BJ (cell line): ENCODE data around the gene LRMDA. TPM values are rescaled to one million over a fixed set of nuclear protein-coding genes. Genes with fewer than 3 reads are reported as not detected.

Experiments
- CTCF ChIA-PET: fragments of 350-600 bp; formaldehyde crosslinking; extraction: SDS; loops from one replicate; lab custom pipeline; 2021; ENCODE audit warnings: antibody characterized with exemption, inconsistent platforms; lab: Yijun Ruan, JAX
- POLR2A ChIA-PET: fragments of 300-600 bp; sonication (Branson Sonifier 250); formaldehyde crosslinking; extraction: SDS; loops from one replicate; lab custom pipeline; 2021; ENCODE audit warnings: antibody characterized with exemption; lab: Charles Lee
- DNase-seq: peaks from one replicate; pipeline ENCODE4 v3.0.0-alpha.2; 2011; ENCODE audit warnings: low read depth
- H3K27me3 ChIP-seq: 2 replicates; pipeline ENCODE4 v1.6.0; 2011; ENCODE audit warnings: low read length; ENCODE audit not compliant: control insufficient read depth, insufficient read depth
- H3K36me3 ChIP-seq: 2 replicates; pipeline ENCODE4 v1.5.1; 2011; ENCODE audit warnings: low read length; ENCODE audit not compliant: control insufficient read depth, insufficient read depth
- H3K4me3 ChIP-seq: 2 replicates; pipeline ENCODE4 v1.5.1; 2011; ENCODE audit warnings: low read depth, mild to moderate bottlenecking, control low read depth, low read length
- CTCF ChIP-seq: IDR thresholded peaks from 2 replicates; pipeline ENCODE4 v1.5.1; 2011; ENCODE audit warnings: low read depth, mild to moderate bottlenecking, control low read depth, inconsistent platforms, low read length, moderate library complexity; ENCODE audit not compliant: insufficient read depth
- polyA plus RNA-seq: library from polyadenylated mRNA; depleted of rRNA; stranded (reverse); fragments of >200 nt; gene quantifications from 2 replicates; pipeline ENCODE4 v1.2.3, GENCODE V29; 2011

LRMDA gene
- polyA plus RNA-seq, 1 experiment: not detected

- Histone ChIP-seq H3K27me3 (no peaks in the 10 kb centered on the region), H3K36me3 (no peaks in the 10 kb centered on the region), H3K4me3 (no peak overlapping the region)
- no peak for TF ChIP-seq CTCF
- ChIA-PET CTCF (no interaction called here), POLR2A (no interaction called here)
- no peak for DNase-seq
These were observed 319.8 kb downstream of the LRMDA start for GRCh38 chr10:75751232-75751631.

- no peak for TF ChIP-seq CTCF
- no peak for DNase-seq
- Histone ChIP-seq H3K36me3 (no peaks in the 10 kb centered on the region), H3K27me3 (no peaks in the 10 kb centered on the region), H3K4me3 (no peak overlapping the region)
- POLR2A ChIA-PET: no interaction called here
- CTCF ChIA-PET: no interaction called here
These were observed 322.2 kb downstream of the LRMDA start for GRCh38 chr10:75753621-75754020.

GRCh38 chr10:75754096-75754831 is 322.8 kb downstream of the LRMDA start:
- no peaks in the 10 kb centered on the region for H3K36me3 ChIP-seq
- ChIA-PET CTCF (no interaction called here), POLR2A (no interaction called here)
- no peak overlapping the region for H3K4me3 ChIP-seq
- no peak for TF ChIP-seq CTCF
- DNase-seq: no peak
- no peaks in the 10 kb centered on the region for H3K27me3 ChIP-seq

GRCh38 chr10:75755528-75755927 is 324.1 kb downstream of the LRMDA start:
- Histone ChIP-seq H3K4me3 (no peak overlapping the region), H3K36me3 (no peaks in the 10 kb centered on the region), H3K27me3 (no peaks in the 10 kb centered on the region)
- no peak for DNase-seq
- ChIA-PET POLR2A (no interaction called here), CTCF (no interaction called here)
- no peak for TF ChIP-seq CTCF

- no peaks in the 10 kb centered on the region for H3K27me3 ChIP-seq
- POLR2A ChIA-PET: no interaction called here
- no peak for TF ChIP-seq CTCF
- H3K4me3 ChIP-seq: no peak overlapping the region
- CTCF ChIA-PET: no interaction called here
- no peak for DNase-seq
- H3K36me3 ChIP-seq: no peaks in the 10 kb centered on the region
These were observed 329.9 kb downstream of the LRMDA start for GRCh38 chr10:75761289-75761688.
